HepG2 (cell line): ENCODE results near the gene TRIM31. TPM values are rescaled to one million over a fixed set of nuclear protein-coding genes. Genes with fewer than 3 reads are reported as not detected.

ENCODE experiments used
- BCL3 ChIP-seq: sonication (generic); formaldehyde crosslinking; IDR thresholded peaks from 2 replicates; pipeline ENCODE4 v1.5.1; 2020; ENCODE audit warnings: mild to moderate bottlenecking, missing genetic modification reagents, moderate library complexity
- BORCS8-MEF2B ChIP-seq: sonication (generic); formaldehyde crosslinking; IDR thresholded peaks from 2 replicates; pipeline ENCODE4 v1.8.0; 2022; ENCODE audit warnings: mild to moderate bottlenecking, missing genetic modification reagents
- CBX5 ChIP-seq: sonication (generic); formaldehyde crosslinking; IDR thresholded peaks from 2 replicates; pipeline ENCODE4 v1.4.0; 2020; ENCODE audit warnings: missing genetic modification reagents, borderline replicate concordance
- ELF3 ChIP-seq: IDR thresholded peaks from 2 replicates; pipeline ENCODE4 v1.6.1; 2016; ENCODE audit warnings: missing genetic modification reagents, missing compliant biosample characterization
- FOXJ3 ChIP-seq: sonication (generic); formaldehyde crosslinking; IDR thresholded peaks from 2 replicates; pipeline ENCODE4 v1.4.0; 2020; ENCODE audit warnings: missing genetic modification reagents, mild to moderate bottlenecking, borderline replicate concordance
- GLI4 ChIP-seq: sonication (generic); formaldehyde crosslinking; IDR thresholded peaks from 2 replicates; pipeline ENCODE4 v1.5.1; 2020; ENCODE audit warnings: missing genetic modification reagents, mild to moderate bottlenecking, moderate library complexity, borderline replicate concordance
- HOXA3 ChIP-seq: sonication (generic); formaldehyde crosslinking; IDR thresholded peaks from 2 replicates; pipeline ENCODE4 v1.5.0; 2020; ENCODE audit warnings: missing genetic modification reagents
- KDM1A ChIP-seq: IDR thresholded peaks from 2 replicates; pipeline ENCODE4 v1.6.1; 2016; ENCODE audit warnings: missing compliant biosample characterization
- MAFK ChIP-seq, 2 experiments: IDR thresholded peaks in 1 of 2; conservative IDR thresholded peaks in 1 of 2; 2 replicates each; pipeline ENCODE4 v1.6.1; 2011; ENCODE audit warnings: improper control_type of control experiment in 2 of 2, low read length in 2 of 2
- MED1 ChIP-seq: sonication (generic); formaldehyde crosslinking; IDR thresholded peaks from 2 replicates; pipeline ENCODE4 v1.4.0; 2020; ENCODE audit warnings: missing genetic modification reagents
- NPAS2 ChIP-seq: sonication (generic); formaldehyde crosslinking; IDR thresholded peaks from 2 replicates; pipeline ENCODE4 v1.8.0; 2022; ENCODE audit warnings: mild to moderate bottlenecking, missing genetic modification reagents, borderline replicate concordance
- NRL ChIP-seq: sonication (generic); formaldehyde crosslinking; IDR thresholded peaks from 2 replicates; pipeline ENCODE4 v1.5.0; 2020; ENCODE audit warnings: missing genetic modification reagents, mild to moderate bottlenecking, moderate library complexity, borderline replicate concordance
- PHF8 ChIP-seq: sonication (generic); formaldehyde crosslinking; IDR thresholded peaks from 2 replicates; pipeline ENCODE4 v1.5.0; 2020; ENCODE audit warnings: missing genetic modification reagents
- SIX1 ChIP-seq: sonication (generic); formaldehyde crosslinking; IDR thresholded peaks from 2 replicates; pipeline ENCODE4 v1.4.0; 2020; ENCODE audit warnings: missing genetic modification reagents, borderline replicate concordance
- STAG1 ChIP-seq: sonication (generic); formaldehyde crosslinking; IDR thresholded peaks from 2 replicates; pipeline ENCODE4 v1.4.0; 2020; ENCODE audit warnings: missing genetic modification reagents
- THYN1 ChIP-seq: sonication (generic); formaldehyde crosslinking; IDR thresholded peaks from 2 replicates; pipeline ENCODE4 v1.8.1; 2023; ENCODE audit warnings: low read depth, mild to moderate bottlenecking, moderate library complexity, missing genetic modification reagents, borderline replicate concordance
- ZBTB34 ChIP-seq: sonication (generic); formaldehyde crosslinking; IDR thresholded peaks from 2 replicates; pipeline ENCODE4 v1.8.0; 2022; ENCODE audit warnings: mild to moderate bottlenecking, missing genetic modification reagents
- ZMYM3 ChIP-seq: sonication (generic); formaldehyde crosslinking; IDR thresholded peaks from 2 replicates; pipeline ENCODE4 v1.5.1; 2020; ENCODE audit warnings: mild to moderate bottlenecking, missing genetic modification reagents
- ZNF256 ChIP-seq: sonication (generic); formaldehyde crosslinking; conservative IDR thresholded peaks from 2 replicates; pipeline ENCODE4 v1.4.0; 2020; ENCODE audit warnings: missing genetic modification reagents
- ZNF263 ChIP-seq: sonication (generic); formaldehyde crosslinking; IDR thresholded peaks from 2 replicates; pipeline ENCODE4 v1.4.0; 2020; ENCODE audit warnings: missing genetic modification reagents
- ZNF296 ChIP-seq: sonication (generic); formaldehyde crosslinking; conservative IDR thresholded peaks from 2 replicates; pipeline ENCODE4 v1.5.0; 2020; ENCODE audit warnings: mild to moderate bottlenecking, missing genetic modification reagents
- ZNF331 ChIP-seq: sonication (generic); formaldehyde crosslinking; IDR thresholded peaks from 2 replicates; pipeline ENCODE4 v1.4.0; 2020; ENCODE audit warnings: missing genetic modification reagents
- ZNF350 ChIP-seq: sonication (generic); formaldehyde crosslinking; IDR thresholded peaks from 2 replicates; pipeline ENCODE4 v1.4.0; 2020; ENCODE audit warnings: mild to moderate bottlenecking, low read depth, missing genetic modification reagents, borderline replicate concordance
- ZNF446 ChIP-seq: sonication (generic); formaldehyde crosslinking; IDR thresholded peaks from 2 replicates; pipeline ENCODE4 v1.5.0; 2020; ENCODE audit warnings: mild to moderate bottlenecking, missing genetic modification reagents
- ZNF614 ChIP-seq: IDR thresholded peaks from 2 replicates; pipeline ENCODE4 v1.6.1; 2018; ENCODE audit warnings: missing biosample characterization, missing genetic modification reagents, inconsistent platforms, borderline replicate concordance
- ZNF773 ChIP-seq: sonication (generic); formaldehyde crosslinking; IDR thresholded peaks from 2 replicates; pipeline ENCODE4 v1.4.0; 2020; ENCODE audit warnings: missing genetic modification reagents, borderline replicate concordance
- ZNF788 ChIP-seq: sonication (generic); formaldehyde crosslinking; IDR thresholded peaks from 2 replicates; pipeline ENCODE4 v1.5.0; 2020; ENCODE audit warnings: mild to moderate bottlenecking, missing genetic modification reagents, borderline replicate concordance
- ZSCAN30 ChIP-seq: sonication (generic); formaldehyde crosslinking; IDR thresholded peaks from 2 replicates; pipeline ENCODE4 v1.5.0; 2020; ENCODE audit warnings: mild to moderate bottlenecking, missing genetic modification reagents
- polyA plus RNA-seq, 8 experiments: library from polyadenylated mRNA; depleted of rRNA in 3 of 8; stranded (reverse) in 7 of 8; unstranded in 1 of 8; fragments of >200 nt; fragmentation: Illumina TruSeq in 4 of 8; extraction: Trizol in 4 of 8; gene quantifications; 2 replicates each; pipeline versions ENCODE4 v1.2.1 to v1.2.3, GENCODE V29; 2011 to 2016; ENCODE audit warnings: low read depth in 4 of 8, missing spikeins in 1 of 8, mixed read lengths in 1 of 8; ENCODE audit not compliant: insufficient read depth in 1 of 8
- total RNA-seq, 5 experiments: library from RNA; depleted of rRNA; stranded (reverse); fragments of >200 nt; fragmentation: Illumina TruSeq; extraction: Trizol; gene quantifications; 2 replicates each; pipeline ENCODE4 v1.2.3, GENCODE V29; 2016; ENCODE audit warnings: low read depth in 1 of 5

TRIM31 gene
- total and polyA plus RNA-seq, 2 of the 13 experiments (the other 11 are each of a cell fraction or from before 2014, with no cell fraction given) = 0.13 to 0.51 TPM

GRCh38 chr6:30101444-30102413 is 11.2 kb downstream of the TRIM31 start (continued):
- TF ChIP-seq ZMYM3 = peak; percentile 48; the same call in 1 of the 2 replicates
- peak; percentile 79; the same call in 1 of the 2 replicates for TF ChIP-seq HOXA3 (CRISPR knock-in tag)
- peak; percentile 82 for TF ChIP-seq PHF8 (CRISPR knock-in tag)
- TF ChIP-seq ZBTB34 (CRISPR knock-in tag) = 0 out of 2 replicates have a peak, but pooled peaks have one; percentile 18
- no peak for TF ChIP-seq KDM1A (CRISPR knock-in tag)
- no peak; the same call in 1 of the 2 replicates for TF ChIP-seq BCL3
- TF ChIP-seq GLI4 (CRISPR knock-in tag) = 0 out of 2 replicates have a peak, but pooled peaks have one; percentile 20
- TF ChIP-seq ZNF614 = no peak
- 0 out of 2 replicates have a peak, but pooled peaks have one; percentile 71 for TF ChIP-seq ZSCAN30
- peak; percentile 84 for TF ChIP-seq MED1 (CRISPR knock-in tag)
- peak; percentile 62; the same call in 1 of the 2 replicates for TF ChIP-seq BORCS8-MEF2B (CRISPR knock-in tag)
- 0 out of 2 replicates have a peak, but pooled peaks have one; percentile 89 for TF ChIP-seq ZNF256
- 0 out of 2 replicates have a peak, but pooled peaks have one; percentile 25 for TF ChIP-seq ZNF331
- peak; percentile 37; the same call in 1 of the 2 replicates for TF ChIP-seq STAG1 (CRISPR knock-in tag)
- TF ChIP-seq ZNF773 = no peak
- TF ChIP-seq THYN1 (CRISPR knock-in tag) = no peak
- peak; percentile 27; the same call in 1 of the 2 replicates for TF ChIP-seq CBX5 (CRISPR knock-in tag)
- peak; percentile 90 for TF ChIP-seq ELF3
- TF ChIP-seq SIX1 = 0 out of 2 replicates have a peak, but pooled peaks have one; percentile 5
- TF ChIP-seq NRL = peak; percentile 95
- no peak for TF ChIP-seq NPAS2 (CRISPR knock-in tag)
- no peak for TF ChIP-seq ZNF263 (CRISPR knock-in tag)
- TF ChIP-seq ZNF350 (CRISPR knock-in tag) = peak; percentile 68; the same call in 1 of the 2 replicates
- TF ChIP-seq MAFK (conservative IDR thresholded peaks at IDR 0.05 in 1 of 2, IDR thresholded peaks at IDR 0.05 in 1 of 2; ENCODE audit: low read length in 2 of 2) = no peak
- TF ChIP-seq ZNF296 (CRISPR knock-in tag) = no peak
- TF ChIP-seq ZNF446 (CRISPR knock-in tag) = peak; percentile 48
- 0 out of 2 replicates have a peak, but pooled peaks have one; percentile 30 for TF ChIP-seq FOXJ3 (CRISPR knock-in tag)
- no peak; the same call in 1 of the 2 replicates for TF ChIP-seq ZNF788 (CRISPR knock-in tag)
